ENCODE results near the gene TTBK2.
A peak's percentile ranks its signal among the peaks of the same experiment; 100 is the strongest.
"Not testable (repeated sequence)": the region's sequence is repeated elsewhere in the genome, so short reads cannot be mapped to it uniquely, and the experiment has no call there.

TTBK2 gene

GRCh38 chr15:42820811-42821210, 99.8 kb downstream of the TTBK2 start:
- peak in 3 of 4 experiments; percentile 3 to 22 (median 20) for DNase-seq

DNA sequence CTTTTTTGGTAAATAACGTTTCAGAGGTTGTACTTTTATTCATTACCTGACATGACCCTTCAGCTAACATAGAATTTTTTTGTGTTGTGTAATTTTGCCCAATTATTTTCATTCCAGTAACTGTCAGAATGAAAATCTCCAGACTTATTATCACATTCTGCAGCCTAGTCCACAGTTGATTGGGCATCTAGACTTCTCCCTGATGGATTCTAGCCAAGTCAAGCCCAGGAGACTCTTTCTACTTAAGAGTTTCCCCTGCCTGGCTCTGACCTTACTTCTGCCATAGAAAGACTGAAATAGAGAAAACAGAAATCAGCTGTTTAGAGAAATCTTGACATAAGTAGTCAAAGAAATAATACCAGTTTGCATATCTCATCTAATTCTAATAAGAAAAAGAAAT, 100.8 kb downstream of the TTBK2 start:
- no peak for DNase-seq

GRCh38 chr15:42811433-42811832, 109.1 kb downstream of the TTBK2 start:
- no peak for DNase-seq

- DNase-seq, result no peak
Measured at GRCh38 chr15:42808913-42809312, 111.7 kb downstream of the TTBK2 start.

DNA sequence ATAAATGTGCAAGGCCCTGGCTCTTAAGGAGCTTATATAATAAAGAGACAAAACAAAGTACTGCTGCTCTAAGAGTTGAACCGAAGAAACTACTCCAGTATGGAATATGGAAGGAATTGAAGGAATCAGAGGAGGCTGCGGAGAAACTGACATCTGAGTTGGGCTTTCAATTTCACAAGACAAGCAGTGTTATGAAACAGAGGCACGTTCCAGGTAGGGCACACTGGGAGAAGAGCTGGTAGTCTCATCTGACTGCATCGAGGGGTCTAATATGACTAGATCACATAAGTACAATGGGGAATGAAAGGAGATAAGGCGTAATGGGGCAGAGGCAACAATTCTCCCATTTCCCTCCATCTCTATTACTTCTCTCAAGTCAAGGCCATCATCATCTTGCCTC, 115.3 kb downstream of the TTBK2 start:
- DNase-seq, result no peak

- DNase-seq, result no peak
Measured at GRCh38 chr15:42804739-42805138, 115.8 kb downstream of the TTBK2 start.

- DNase-seq, result no peak
Measured at GRCh38 chr15:42803436-42803835, 117.1 kb downstream of the TTBK2 start.

DNA sequence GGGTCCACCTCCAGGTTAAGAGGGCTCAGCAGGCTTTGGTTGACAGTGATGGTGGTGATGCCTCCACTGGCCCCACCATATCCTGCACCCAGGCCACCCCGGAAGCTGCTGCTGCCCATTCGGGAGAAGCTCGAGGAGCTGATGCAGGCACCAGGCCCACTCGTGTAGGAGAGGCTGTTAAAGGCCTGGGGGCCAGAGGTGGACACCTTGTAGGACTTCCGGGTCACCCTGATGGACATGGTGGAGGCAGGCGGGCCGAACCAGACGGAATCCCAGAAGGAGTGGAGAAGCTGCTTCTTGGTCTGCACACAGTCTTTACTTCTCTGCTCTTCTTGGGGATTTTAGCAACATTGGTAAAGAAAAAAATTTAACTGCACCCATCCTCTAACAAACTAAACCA, 118.4 kb downstream of the TTBK2 start:
- DNase-seq, result no peak

DNA sequence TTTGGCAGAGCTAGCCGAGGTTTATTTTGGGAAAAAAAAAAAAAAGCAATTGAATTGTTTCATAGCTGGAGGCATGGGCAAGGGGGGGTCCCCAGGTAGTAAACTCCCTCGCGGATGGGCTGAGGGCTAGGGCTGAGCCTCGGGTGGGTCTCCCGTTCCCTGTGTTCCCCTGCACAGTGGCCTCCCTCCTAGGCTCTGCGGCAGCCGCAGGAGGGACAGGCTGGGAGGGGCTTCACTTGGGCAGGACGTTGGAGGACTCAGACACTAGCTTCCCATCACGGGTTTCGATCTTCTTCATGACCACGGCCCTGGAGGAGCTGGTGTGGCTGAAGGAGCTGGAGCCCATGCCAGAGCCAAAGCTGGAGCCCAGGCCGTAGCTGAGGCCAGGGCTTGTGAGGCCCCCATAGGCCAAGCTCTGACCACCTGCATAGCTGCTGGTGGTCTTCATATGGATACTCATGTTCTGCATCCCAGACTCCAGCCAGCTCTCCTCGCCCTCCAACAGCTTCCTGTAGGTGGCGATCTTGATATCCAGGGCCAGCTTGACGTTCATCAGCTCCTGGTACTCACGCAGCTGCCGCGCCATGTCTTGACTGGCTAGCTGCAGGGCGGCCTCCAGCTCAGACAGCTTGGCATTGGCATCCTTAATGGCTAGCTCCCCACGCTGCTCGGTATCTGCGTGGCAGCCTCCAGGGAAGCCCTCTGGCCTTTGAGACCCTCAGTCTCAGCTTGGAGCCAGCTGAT, 119.7 kb downstream of the TTBK2 start:
- peak; percentile 2 to 24 (median 10) for DNase-seq

DNA sequence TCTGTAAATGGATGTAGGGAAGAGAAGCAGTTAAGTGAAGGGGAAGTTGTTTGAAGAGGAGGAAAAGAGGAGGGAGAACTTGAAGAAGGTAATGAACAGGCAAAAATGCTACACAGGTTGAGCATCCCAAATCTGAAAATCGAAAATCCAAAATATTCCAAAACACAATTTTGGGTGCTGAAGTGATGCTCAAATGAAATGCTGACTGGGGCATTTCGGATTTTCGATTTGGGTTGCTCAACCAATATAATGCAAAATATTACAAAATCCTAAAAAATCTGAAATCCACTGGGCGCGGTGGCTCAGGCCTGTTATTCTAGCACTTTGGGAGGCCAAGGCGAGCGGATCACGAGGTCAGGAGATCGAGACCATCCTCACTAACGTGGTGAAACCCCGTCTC, 121.8 kb downstream of the TTBK2 start:
- no peak for DNase-seq

GRCh38 chr15:42796955-42797782, 123.4 kb downstream of the TTBK2 start:
- DNase-seq, result no peak

DNA sequence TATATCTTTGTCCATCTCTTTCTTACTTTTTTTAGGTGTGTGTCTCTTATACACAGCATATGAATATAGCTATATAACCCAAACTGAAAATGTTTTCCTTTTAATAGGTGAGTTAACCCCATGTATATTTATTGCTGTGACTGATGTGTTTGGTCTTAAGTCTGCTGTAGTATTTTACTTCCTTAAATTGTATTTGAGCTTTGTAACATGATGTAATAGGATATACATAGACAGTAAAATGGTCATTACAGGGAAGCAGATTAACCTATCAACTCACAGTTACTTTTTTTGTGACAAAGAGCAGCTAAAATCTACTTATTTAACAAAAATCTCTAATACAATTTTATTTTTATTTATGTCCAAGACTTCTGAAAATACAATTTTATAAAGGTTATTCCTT, 131.9 kb downstream of the TTBK2 start:
- peak in 2 of 4 experiments; percentile 41 to 54 for DNase-seq

- DNase-seq, result no peak
Measured at GRCh38 chr15:42786978-42787377, 133.6 kb downstream of the TTBK2 start.

DNA sequence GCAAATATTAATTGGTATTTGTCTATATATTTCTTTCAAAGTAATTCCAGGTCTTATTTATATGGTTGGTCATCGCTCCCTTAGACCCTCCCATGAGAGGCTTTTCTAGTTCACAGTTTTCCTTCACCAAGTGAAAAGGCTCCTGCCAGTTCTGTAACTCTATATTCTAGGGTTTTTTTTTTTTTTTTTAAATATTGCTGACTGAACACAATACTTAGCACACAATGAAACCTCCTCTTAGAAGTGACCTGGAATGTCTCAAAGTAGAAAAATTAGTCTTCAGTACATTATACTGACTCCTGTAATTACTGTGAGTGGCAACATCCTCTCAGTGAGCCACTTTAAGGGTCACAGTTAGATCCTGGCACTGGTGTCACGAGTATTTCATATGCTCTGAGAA, 135.0 kb downstream of the TTBK2 start:
- DNase-seq, result no peak

DNA sequence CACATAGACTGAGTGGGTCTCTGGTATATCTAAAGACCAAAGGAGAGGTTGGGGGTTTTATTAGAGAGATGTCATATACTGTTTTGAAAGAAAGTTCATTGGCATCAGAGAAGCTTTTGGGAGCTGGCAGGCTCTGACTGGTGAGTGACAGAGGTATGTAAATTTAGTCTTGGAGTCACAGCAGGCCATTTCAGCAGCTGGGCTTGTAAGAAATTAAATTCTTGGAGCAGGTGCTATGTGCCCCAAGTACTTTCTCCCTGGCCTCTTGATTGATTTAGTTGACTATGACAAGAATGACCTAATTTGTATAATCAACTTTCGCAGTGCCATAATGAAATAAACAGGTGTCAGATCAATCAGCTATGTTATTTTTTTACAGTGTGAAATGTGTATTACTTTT, 135.9 kb downstream of the TTBK2 start:
- DNase-seq, result no peak

GRCh38 chr15:42782716-42783115, 137.9 kb downstream of the TTBK2 start:
- no peak for DNase-seq

GRCh38 chr15:42775416-42775815, 145.2 kb downstream of the TTBK2 start:
- DNase-seq, result no peak

- DNase-seq, result no peak
Measured at GRCh38 chr15:42772901-42773300, 147.7 kb downstream of the TTBK2 start.

DNA sequence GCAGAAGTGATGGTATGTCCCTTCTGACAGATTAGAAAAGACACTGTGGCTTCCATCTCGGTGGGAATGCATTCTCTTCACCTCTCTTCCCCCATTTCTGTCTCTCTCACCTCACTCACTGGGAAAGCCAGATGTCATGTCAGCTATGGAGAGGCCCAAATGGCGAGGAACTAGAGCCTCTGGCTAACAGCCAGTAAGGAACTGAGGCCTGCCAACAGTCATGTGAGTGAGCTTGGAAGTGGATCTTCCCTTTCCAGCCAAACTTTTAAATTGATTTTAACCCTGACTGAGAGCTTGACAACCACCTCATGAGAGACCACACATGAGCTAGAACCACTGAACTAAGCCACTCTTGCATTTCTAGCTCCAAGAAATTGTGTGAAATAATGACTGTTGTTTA, 148.4 kb downstream of the TTBK2 start:
- peak; percentile 15 to 40 (median 27) for DNase-seq

- not testable (repeated sequence) for DNase-seq
Measured at GRCh38 chr15:42766109-42766508, 154.5 kb downstream of the TTBK2 start.

GRCh38 chr15:42764154-42764731, 156.3 kb downstream of the TTBK2 start:
- not testable (repeated sequence) for DNase-seq

DNA sequence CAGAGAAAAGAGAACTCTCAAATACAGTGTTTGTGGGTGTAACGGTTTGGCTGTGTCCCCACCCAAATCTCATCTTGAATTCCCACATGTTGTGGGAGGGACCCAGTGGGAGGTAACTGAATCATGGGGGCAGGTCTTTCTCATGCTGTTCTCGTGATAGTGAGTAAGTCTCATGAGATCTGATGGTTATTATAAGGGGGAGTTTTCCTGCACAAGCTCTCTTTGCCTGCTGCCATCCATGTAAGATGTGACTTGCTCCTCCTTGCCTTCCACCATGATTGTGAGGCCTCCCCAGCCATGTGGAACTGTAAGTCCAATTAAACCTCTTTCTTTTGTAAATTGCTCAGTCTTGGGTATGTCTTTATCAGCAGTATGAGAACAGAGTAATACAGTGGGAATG, 158.8 kb downstream of the TTBK2 start:
- not testable (repeated sequence) for DNase-seq

- no peak for DNase-seq
Measured at GRCh38 chr15:42760759-42761158, 159.8 kb downstream of the TTBK2 start.

- no peak for DNase-seq
Measured at GRCh38 chr15:42759093-42759492, 161.5 kb downstream of the TTBK2 start.

All from suppressor macrophage (primary cell).